ENCODE data around the gene ABHD10.

The ABHD10 gene

GRCh38 chr3:111978583-111979433 lies at the start of gene ABHD10:
TSS of gene ABHD10 (plus strand) at chr3:111979026. CDS start at chr3:111979062, 36 bp downstream.
- DNase-seq (ENCODE audit: low read depth): peak; percentile 97

- no peak for DNase-seq (ENCODE audit: low read depth)
Measured at GRCh38 chr3:111929484-111929883, 49.3 kb upstream of the ABHD10 start.

DNA sequence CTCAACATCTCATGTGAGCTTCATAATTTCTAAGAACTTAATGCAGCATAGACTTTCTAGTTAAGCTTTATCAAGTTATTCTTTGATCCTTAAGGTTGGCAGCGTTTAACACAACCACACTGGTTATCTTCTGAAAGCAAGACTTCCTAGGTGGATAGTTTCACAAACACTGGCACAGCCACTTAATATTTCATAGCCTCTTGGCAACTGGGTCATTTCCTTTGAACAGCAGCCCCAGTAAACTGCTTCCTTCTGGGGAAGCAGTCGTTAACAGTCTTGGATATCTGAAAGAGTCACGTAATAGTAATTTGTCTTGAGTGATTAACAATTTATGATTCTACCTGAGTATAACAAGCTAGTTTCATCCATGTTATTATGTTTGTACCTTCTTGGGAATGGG lies 45.9 kb upstream of the ABHD10 start:
- no peak for DNase-seq (ENCODE audit: low read depth)

DNA sequence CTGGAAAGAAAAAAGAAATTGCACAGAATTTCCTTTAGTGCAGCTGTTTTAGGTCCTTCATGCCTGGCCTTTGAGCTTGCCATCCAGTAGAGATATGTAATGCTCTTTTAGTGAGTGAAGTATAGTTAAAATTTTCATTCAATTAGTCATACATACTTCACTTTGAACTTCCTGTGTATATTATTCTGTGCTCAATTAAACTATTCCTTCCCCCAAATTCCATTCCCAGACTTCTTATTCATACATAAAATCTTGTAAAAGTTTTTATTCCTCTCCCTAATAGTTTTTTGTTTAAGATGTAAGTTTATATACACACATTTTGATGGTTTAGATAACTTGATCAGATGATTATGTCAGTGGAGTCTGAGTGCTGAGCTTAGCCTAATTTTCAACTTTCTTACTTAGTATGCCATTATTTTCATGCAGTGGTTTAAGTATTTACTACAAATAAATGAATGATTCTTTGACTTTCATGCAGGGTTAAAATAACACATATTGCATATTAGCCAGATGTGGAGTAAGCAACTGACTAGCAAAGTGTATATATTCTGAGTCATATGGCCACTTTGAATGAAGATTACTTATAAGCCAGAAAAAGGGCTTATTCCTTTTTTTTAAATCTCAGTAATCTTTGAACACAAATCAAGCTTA lies 42.5 kb upstream of the ABHD10 start:
- DNase-seq (ENCODE audit: low read depth): no peak

DNA sequence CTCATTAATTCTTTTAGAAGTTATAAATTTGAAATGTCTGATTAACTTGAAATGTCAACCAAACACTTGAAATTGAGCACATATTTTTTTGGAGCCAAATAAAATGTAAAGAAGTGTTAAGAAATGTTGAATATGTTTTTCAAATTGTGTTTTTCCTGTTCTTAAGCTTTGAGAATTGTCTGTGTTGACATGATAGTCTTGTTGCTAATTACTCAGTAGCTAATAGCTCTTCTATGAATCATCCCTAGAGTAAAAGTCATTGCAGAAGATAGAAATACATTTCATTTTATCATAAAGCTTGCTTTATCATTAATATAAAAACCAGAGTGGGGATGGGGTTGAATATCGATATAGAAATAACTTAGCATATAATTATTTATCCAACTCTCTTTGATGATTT lies 41.9 kb upstream of the ABHD10 start:
- no peak for DNase-seq (ENCODE audit: low read depth)

DNA sequence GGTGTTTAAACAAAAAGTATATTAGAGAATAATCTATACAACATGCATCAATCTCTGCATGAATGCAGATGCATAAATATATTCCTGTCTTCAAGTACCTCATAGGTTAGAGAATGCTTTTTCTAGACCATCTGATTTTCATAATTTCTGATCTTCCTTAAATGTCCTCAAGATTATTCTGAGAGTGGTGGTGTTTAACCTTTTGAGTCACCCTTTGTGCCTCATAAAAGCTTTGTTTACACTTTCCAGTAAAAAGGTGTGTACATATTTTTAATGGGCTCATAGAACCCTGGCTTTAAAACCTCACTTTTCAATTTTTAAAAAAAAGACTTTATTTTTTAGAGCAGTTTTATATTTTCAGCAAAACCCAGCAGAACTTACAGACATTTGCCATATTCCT lies 41.0 kb upstream of the ABHD10 start:
- no peak for DNase-seq (ENCODE audit: low read depth)

DNA sequence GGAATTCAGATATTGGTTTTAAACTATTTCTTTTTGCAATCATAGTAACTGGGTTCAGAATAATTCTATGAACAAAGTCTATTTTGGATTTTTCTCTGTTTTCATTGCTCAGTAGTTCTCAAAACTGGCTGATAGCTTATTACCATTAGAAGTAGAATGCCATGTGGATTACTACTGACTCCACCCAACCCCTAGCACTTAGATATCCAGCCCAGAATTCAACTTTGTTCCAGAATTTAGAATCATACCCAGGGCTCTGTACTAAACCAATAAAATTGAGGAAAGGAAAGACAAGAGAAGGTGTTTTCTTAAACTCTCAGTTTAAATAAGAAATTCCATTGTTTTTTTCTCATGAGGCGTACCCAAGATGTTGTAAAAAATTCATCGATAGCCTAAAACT lies 39.0 kb upstream of the ABHD10 start:
- no peak for DNase-seq (ENCODE audit: low read depth)

- no peak for DNase-seq (ENCODE audit: low read depth)
Measured at GRCh38 chr3:111943533-111943932, 35.3 kb upstream of the ABHD10 start.

GRCh38 chr3:111944372-111944771 lies 34.5 kb upstream of the ABHD10 start:
- DNase-seq (ENCODE audit: low read depth): no peak

- no peak for DNase-seq (ENCODE audit: low read depth)
Measured at GRCh38 chr3:111947231-111947630, 31.6 kb upstream of the ABHD10 start.

DNA sequence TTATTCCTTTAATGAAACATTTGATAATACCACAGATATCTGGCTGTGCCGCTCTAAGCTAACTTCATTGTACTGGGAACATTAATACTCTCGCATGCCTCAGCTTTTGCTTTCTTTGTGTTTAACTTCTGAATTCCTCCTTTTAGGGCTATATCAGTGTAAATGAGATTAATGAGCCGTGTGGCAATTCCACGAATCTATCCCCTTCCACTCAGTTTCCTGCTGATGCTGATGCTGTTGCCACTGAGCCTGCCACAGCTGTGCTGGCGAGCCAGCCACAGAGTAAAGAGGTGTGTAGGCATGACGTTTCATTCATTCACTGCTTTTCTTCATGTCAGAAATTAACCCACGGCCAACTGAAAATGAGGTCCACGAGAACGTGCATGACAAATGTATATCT lies 30.0 kb upstream of the ABHD10 start:
- no peak for DNase-seq (ENCODE audit: low read depth)

GRCh38 chr3:111949712-111950111 lies 29.1 kb upstream of the ABHD10 start:
- no peak for DNase-seq (ENCODE audit: low read depth)

- no peak for DNase-seq (ENCODE audit: low read depth)
Measured at GRCh38 chr3:111951032-111951431, 27.8 kb upstream of the ABHD10 start.

- no peak for DNase-seq (ENCODE audit: low read depth)
Measured at GRCh38 chr3:111952086-111952485, 26.7 kb upstream of the ABHD10 start.

GRCh38 chr3:111952866-111953450 lies 25.9 kb upstream of the ABHD10 start:
- DNase-seq (ENCODE audit: low read depth): no peak

- no peak for DNase-seq (ENCODE audit: low read depth)
Measured at GRCh38 chr3:111954228-111954990, 24.4 kb upstream of the ABHD10 start.

DNA sequence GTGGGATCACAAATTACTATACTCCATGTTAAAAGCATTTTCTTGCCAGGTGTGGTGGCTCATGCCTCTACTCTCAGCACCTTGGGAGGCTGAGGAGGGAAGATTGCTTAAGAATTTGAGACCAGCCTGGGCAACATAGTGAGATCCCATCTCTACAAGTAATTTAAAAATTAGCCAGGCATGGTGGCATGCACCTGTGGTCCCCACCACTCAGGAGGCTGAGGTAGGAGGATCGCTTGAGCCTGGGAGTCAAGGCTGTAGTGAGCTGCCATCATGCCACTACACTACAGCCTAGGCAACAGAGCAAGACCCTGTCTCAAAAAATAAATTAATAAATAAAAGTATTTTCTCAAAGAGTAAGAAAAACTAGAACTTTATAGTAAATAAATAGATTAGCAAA lies 22.9 kb upstream of the ABHD10 start:
- DNase-seq (ENCODE audit: low read depth): no peak

- no peak for DNase-seq (ENCODE audit: low read depth)
Measured at GRCh38 chr3:111956449-111956848, 22.4 kb upstream of the ABHD10 start.

GRCh38 chr3:111956995-111957734 lies 21.7 kb upstream of the ABHD10 start:
- DNase-seq (ENCODE audit: low read depth): no peak

DNA sequence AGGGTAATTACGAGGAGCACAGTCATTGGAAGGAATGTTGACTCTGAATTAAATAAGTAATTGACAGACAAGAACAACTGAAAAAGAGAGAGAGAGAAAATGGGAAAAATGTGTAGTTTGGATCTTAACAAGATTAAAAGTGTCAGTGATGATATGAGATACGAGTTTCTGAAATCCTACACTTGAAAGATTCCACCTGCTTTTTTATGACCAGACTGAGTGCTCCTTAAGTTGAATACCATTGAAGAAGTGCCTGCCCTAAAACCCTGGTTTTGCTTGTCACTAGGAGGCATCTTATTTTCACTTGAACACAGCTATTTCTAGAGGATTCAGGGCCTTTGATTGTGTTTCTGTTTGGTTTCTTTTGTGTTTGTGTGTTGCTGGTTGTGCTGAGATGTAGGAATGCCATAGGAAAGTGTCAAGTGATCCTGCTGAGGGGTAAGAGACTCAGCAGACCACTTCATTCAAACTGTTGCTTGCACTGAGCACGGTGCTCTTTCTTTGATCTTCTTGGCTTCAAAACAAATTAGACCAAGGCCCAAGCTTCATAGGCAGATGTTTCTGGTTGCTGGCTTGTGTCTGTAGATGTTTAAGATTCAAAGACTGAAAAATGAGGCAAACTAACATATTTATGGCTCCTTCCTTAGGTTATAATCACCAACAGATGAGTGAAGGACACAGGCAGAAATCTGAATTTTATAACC lies 17.2 kb upstream of the ABHD10 start:
- DNase-seq (ENCODE audit: low read depth): no peak

DNA sequence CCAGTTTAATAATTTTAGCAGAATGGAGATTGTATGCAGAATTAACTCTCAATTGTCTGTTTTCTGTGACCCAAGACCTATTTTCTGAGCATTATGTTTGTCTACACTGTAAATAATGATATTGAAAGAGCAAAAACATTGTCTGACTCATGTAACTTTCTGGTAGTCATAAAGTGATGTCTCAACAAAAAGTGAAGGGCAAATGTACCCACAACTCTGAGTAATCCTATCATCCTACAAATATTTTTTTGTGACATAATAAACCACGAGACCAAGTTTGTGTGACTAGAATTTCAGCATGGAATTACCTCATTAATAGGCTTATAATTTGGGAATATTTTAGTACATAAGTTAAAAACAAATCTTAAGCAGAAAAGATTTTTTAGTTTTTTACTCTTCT lies 15.4 kb upstream of the ABHD10 start:
- no peak for DNase-seq (ENCODE audit: low read depth)

Data from stimulated activated CD8-positive, alpha-beta memory T cell treated with anti-CD3 and anti-CD28 coated beads, Interleukin-12 subunit alpha, Interleukin-12 subunit beta, amount 100 ng/mL, for 1 hour (primary cell).